Mononuclear cell (primary cell): Measurements from ENCODE around the gene NLRP4. TPM values are rescaled to one million over a fixed set of nuclear protein-coding genes. Genes with fewer than 3 reads are reported as not detected.

Source experiments
- H3K27me3 ChIP-seq: 2 replicates; pipeline ENCODE4 v1.6.0; 2011; ENCODE audit warnings: low read length, control low read depth; ENCODE audit not compliant: insufficient read depth
- H3K4me1 ChIP-seq: 2 replicates; pipeline ENCODE4 v1.5.1; 2011; ENCODE audit warnings: mild to moderate bottlenecking, low read length, control low read depth; ENCODE audit not compliant: insufficient read depth
- H3K4me3 ChIP-seq: 2 replicates; pipeline ENCODE4 v1.5.1; 2011; ENCODE audit warnings: mild to moderate bottlenecking, low read length, moderate library complexity
- H3K9me3 ChIP-seq: 2 replicates; pipeline ENCODE4 v1.5.1; 2011; ENCODE audit warnings: low read depth, mild to moderate bottlenecking, control low read depth, low read length
- total RNA-seq: library from RNA; depleted of rRNA; stranded (reverse); fragments of >200 nt; gene quantifications from one replicate; pipeline ENCODE4 v1.2.3, GENCODE V29; 2012

Gene NLRP4, protein sequence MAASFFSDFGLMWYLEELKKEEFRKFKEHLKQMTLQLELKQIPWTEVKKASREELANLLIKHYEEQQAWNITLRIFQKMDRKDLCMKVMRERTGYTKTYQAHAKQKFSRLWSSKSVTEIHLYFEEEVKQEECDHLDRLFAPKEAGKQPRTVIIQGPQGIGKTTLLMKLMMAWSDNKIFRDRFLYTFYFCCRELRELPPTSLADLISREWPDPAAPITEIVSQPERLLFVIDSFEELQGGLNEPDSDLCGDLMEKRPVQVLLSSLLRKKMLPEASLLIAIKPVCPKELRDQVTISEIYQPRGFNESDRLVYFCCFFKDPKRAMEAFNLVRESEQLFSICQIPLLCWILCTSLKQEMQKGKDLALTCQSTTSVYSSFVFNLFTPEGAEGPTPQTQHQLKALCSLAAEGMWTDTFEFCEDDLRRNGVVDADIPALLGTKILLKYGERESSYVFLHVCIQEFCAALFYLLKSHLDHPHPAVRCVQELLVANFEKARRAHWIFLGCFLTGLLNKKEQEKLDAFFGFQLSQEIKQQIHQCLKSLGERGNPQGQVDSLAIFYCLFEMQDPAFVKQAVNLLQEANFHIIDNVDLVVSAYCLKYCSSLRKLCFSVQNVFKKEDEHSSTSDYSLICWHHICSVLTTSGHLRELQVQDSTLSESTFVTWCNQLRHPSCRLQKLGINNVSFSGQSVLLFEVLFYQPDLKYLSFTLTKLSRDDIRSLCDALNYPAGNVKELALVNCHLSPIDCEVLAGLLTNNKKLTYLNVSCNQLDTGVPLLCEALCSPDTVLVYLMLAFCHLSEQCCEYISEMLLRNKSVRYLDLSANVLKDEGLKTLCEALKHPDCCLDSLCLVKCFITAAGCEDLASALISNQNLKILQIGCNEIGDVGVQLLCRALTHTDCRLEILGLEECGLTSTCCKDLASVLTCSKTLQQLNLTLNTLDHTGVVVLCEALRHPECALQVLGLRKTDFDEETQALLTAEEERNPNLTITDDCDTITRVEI
- total RNA-seq = not detected

DNA sequence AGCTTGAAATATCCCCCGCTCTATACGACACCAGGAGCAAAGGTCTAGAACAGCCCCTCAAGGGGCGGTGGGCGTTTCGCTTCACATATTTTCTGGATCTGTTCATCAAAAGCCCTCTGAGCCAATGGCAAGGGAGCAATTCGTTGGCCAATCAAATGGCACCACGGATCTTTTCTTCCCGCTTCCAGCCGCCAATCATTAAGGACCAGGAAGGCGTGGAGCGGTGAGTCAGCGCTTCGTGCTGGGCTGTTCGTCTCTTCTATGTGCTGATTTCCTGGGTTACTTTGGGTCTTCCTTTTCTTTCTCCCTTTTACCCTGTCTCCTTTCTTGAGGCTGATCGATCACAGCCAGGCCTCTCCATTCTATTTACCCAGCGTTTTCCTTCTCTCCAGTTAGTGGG lies at the start of gene NLRP4:
Gene NLRP4, plus strand, starts transcription at position 201 of the 400 bp plus-strand sequence. CDS start 15,541 bp downstream, outside the sequence.
- no peak within 1 kb of the TSS for H3K4me3 ChIP-seq
- no peaks in the 10 kb centered on the region for H3K4me1 ChIP-seq
- no peaks in the 10 kb centered on the region for H3K9me3 ChIP-seq
- no peaks in the 10 kb centered on the region for H3K27me3 ChIP-seq

DNA sequence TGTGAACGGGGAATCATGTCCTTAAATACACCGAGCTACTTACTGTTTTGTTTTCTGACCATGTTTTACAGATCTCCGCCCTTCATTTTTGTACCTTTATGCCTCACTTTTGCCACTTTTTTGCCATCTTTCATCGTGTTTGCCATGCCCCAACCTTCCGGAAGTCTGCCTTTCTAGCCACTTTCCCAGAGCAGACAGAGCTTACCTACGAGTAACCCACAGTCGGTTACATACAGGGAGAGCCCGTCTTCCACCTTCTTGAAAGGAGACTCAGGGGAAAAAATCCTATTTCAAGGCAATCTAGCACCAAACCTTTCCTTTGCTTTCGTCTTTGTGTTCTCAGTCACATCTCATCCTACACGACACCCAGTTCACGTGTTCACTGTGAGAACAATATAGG lies 41.3 kb upstream of the NLRP4 start:
- no peak overlapping the region for H3K4me3 ChIP-seq
- H3K27me3 ChIP-seq = no peaks in the 10 kb centered on the region
- no peaks in the 10 kb centered on the region for H3K4me1 ChIP-seq
- H3K9me3 ChIP-seq = no peaks in the 10 kb centered on the region

GRCh38 chr19:55801416-55801815 lies 34.9 kb upstream of the NLRP4 start:
- no peaks in the 10 kb centered on the region for H3K9me3 ChIP-seq
- H3K4me3 ChIP-seq = no peak overlapping the region
- no peaks in the 10 kb centered on the region for H3K27me3 ChIP-seq
- H3K4me1 ChIP-seq = no peaks in the 10 kb centered on the region

DNA sequence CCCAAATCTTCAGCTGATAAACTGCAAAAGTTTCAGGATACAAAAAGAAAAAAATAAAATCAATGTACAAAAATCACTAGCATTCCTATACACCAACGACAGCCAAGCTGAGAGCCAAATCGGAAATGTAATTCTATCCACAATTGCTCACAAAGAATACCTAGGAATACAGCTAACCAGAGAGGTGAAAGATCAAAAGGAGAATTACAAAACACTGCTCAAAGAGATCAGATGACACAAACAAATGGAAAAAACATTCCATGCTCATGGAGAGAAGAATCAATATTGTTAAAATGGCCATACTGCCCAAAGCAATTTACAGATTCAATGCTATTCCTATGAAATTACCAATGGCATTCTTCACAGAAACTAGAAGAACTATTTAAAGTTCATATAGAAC lies 34.1 kb upstream of the NLRP4 start:
- Histone ChIP-seq H3K4me1 (no peaks in the 10 kb centered on the region), H3K4me3 (no peak overlapping the region), H3K9me3 (no peaks in the 10 kb centered on the region), H3K27me3 (no peaks in the 10 kb centered on the region)

GRCh38 chr19:55809381-55810058 lies 26.8 kb upstream of the NLRP4 start:
- H3K9me3 ChIP-seq = no peaks in the 10 kb centered on the region
- H3K4me3 ChIP-seq = no peak overlapping the region
- H3K4me1 ChIP-seq = no peaks in the 10 kb centered on the region
- no peaks in the 10 kb centered on the region for H3K27me3 ChIP-seq

DNA sequence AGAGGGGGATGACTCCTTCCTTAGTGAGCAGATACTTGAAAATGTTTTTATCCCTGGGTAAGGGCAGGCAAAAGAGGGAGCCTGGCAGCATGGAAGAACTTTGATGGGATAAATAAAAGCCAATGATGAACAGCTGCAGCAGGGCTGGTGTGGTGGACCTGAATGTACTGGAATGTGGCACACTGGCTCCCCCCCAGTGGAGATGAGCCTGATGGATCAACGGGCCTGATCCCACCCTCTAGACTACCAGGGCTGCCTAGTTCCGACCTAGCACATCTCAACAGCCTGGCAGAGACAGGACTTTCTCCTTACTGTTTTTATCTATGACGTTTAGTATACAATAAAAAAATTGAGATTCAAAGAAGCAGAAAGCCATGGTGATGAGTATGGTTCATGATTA lies 25.0 kb upstream of the NLRP4 start:
- H3K4me1 ChIP-seq = no peaks in the 10 kb centered on the region
- no peaks in the 10 kb centered on the region for H3K9me3 ChIP-seq
- no peaks in the 10 kb centered on the region for H3K27me3 ChIP-seq
- no peak overlapping the region for H3K4me3 ChIP-seq

GRCh38 chr19:55812449-55812848 lies 23.9 kb upstream of the NLRP4 start:
- Histone ChIP-seq H3K9me3 (no peaks in the 10 kb centered on the region), H3K4me1 (no peaks in the 10 kb centered on the region), H3K4me3 (no peak overlapping the region), H3K27me3 (no peaks in the 10 kb centered on the region)

DNA sequence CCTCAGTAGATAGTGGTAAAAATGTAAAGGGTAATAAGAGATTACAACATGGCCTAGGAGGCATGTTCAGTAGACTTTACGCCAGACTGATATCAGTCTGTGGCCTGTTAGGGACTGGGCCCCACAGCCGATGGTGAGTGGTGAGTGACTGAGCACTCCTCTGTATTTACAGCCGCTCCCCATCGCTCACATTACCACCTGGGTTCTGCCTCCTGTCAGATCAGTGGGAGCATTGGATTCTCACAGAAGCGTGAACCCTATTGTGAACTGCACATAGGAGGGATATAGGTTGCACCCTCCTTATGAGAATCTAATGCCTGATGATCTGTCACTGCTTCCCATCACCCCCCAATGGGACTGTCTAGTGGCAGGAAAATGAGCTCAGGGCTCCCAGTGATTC lies 22.4 kb upstream of the NLRP4 start:
- H3K4me3 ChIP-seq = no peak overlapping the region
- H3K27me3 ChIP-seq = no peaks in the 10 kb centered on the region
- no peaks in the 10 kb centered on the region for H3K9me3 ChIP-seq
- H3K4me1 ChIP-seq = no peaks in the 10 kb centered on the region

DNA sequence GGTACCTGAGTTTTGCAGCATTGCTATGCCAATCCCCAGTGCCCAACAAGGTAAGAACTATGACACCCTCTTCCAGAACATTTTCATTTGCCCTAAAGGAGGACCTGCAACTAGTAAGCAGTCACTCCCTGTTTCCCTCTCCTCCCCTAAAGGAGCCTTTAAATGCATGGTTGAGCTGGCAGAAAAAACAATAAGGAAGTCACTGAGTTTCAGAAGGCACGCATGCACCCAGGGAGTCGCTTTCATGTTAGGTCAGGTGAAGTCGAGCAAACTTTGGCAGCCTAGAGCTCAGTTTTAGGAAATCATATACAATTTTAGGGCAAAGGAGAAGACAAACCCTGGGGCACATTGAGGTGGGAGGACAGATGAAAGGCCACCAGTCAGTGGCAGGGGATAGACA lies 16.3 kb upstream of the NLRP4 start:
- Histone ChIP-seq H3K27me3 (no peaks in the 10 kb centered on the region), H3K4me1 (no peaks in the 10 kb centered on the region), H3K4me3 (no peak overlapping the region), H3K9me3 (no peaks in the 10 kb centered on the region)

GRCh38 chr19:55830656-55831055 lies 5.7 kb upstream of the NLRP4 start:
- H3K27me3 ChIP-seq = no peaks in the 10 kb centered on the region

GRCh38 chr19:55831846-55832245 lies 4.5 kb upstream of the NLRP4 start, which contains the start of gene NLRP11:
NLRP11 (minus strand) TSS chr19:55831999; CDS start chr19:55818174, 13,825 bp downstream.
- no peaks in the 10 kb centered on the region for H3K4me1 ChIP-seq
- no peaks in the 10 kb centered on the region for H3K27me3 ChIP-seq
- no peak within 1 kb of the TSS for H3K4me3 ChIP-seq
- no peaks in the 10 kb centered on the region for H3K9me3 ChIP-seq

More at GRCh38 chr19:55830656-55831055, 5.7 kb upstream of the NLRP4 start:
- no peaks in the 10 kb centered on the region for H3K9me3 ChIP-seq
- no peaks in the 10 kb centered on the region for H3K4me1 ChIP-seq
- no peak overlapping the region for H3K4me3 ChIP-seq

DNA sequence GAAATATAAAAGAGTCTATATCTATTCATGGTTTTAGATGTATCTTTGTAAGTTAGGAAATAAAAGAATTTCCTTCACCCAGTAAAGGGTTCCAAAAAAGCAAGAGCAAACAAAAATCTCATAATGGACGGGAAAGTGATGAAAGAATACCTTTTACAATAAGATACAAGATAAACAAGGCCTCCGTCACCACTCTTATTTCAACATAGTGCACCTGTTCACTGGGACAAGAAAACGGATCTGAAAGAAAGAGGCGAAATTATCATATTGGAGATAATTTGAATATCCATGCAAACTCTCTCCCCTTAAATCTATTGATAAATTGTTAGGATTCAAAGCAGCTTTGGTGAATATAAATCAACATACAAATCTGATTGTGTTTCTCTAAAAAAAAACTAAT lies 3.7 kb upstream of the NLRP4 start:
- H3K4me3 ChIP-seq = no peak overlapping the region
- H3K9me3 ChIP-seq = no peaks in the 10 kb centered on the region
- H3K4me1 ChIP-seq = no peaks in the 10 kb centered on the region
- no peaks in the 10 kb centered on the region for H3K27me3 ChIP-seq

DNA sequence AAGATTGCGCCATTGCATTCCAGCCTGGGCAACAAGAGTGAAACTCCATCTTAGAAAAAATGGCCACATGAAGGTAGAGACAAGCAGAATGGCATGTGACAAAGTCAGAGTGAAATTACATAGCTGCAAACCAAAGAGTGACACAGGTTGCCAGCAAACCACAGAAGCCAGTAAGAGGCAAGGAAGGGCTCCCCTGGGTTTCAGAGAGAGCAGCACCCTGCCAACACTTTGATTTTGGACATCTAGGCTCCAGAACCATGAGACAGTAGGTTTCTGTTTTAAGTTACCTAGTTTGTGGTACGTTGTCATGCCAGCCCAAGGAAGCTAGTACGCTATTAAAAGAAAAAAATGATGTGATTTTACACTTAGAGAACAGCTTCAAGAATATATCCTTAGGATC lies 1.9 kb downstream of the NLRP4 start:
- Histone ChIP-seq H3K9me3 (peaks cover 5% of the 10 kb centered on the region), H3K4me1 (no peaks in the 10 kb centered on the region), H3K4me3 (no peak overlapping the region), H3K27me3 (no peaks in the 10 kb centered on the region)

DNA sequence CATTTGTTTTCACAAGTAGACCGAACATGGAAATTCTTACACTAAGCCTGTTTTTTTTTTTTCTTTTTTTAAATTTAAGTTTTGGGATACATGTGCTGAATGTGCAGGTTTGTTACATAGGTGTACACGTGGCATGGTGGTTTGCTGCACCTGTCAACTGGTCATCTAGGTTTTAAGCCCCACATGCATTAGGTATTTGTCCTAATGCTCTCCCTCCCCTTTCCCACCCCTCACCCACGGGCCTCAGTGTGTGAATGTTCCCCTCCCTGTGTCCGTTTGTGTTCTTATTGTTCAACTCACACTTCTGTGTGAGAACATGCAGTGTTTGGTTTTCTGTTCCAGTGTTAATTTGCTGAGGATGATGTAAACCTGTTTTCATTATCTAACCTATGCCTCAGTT lies 2.6 kb downstream of the NLRP4 start:
- Histone ChIP-seq H3K27me3 (no peaks in the 10 kb centered on the region), H3K4me1 (no peaks in the 10 kb centered on the region), H3K9me3 (peaks cover 5% of the 10 kb centered on the region), H3K4me3 (no peak overlapping the region)

DNA sequence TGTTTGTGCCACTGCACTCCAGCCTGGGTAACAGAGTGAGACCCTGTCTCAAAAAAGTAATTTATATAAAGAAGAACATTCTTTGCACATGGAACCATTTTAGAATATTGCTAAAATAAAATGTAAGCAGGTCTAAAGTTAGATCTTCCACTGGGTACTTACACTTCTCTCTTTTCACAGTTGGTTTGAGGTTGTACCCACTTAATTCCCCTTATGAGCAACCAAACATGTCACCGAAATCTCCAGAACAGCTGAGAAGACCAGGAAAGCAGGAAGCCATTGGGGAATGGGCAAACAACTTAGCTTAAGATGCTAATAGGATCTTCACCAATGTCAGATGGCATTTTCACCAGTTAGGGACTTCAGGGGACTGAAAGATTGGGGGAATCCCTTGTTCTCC lies 18.8 kb downstream of the NLRP4 start:
- no peaks in the 10 kb centered on the region for H3K27me3 ChIP-seq
- H3K4me3 ChIP-seq = no peak overlapping the region
- no peaks in the 10 kb centered on the region for H3K9me3 ChIP-seq
- H3K4me1 ChIP-seq = no peaks in the 10 kb centered on the region
